Activated CD4-positive, alpha-beta T cell treated with anti-CD3 and anti-CD28 coated beads for 1 hour (primary cell): Measurements from ENCODE around the gene CFAP43.
"Not testable (repeated sequence)": the region's sequence is repeated elsewhere in the genome, so short reads cannot be mapped to it uniquely, and the experiment has no call there.

Experiments used
- DNase-seq: peaks from one replicate; pipeline ENCODE4 v3.0.0-alpha.2; 2020

CFAP43 gene

DNA sequence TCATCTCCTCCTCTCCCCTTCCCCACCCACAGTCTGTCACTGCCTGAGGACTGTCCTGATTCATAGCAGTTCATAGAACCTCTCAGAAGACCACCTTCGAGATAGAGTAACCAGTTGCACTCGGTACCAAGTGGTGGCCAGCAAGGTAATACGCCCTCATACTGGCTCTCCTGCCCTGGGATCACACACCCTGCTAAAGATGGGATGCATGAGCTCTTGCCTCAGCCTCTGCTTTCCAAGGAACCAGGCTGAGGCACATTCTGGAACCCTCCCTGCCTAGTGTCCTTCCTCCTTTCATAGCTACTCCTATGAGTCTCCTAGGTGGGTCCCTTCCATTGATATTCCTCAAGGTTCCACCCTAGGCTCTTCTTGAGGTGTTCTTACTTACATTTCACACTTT is 15.5 kb downstream of the CFAP43 start:
- no peak for DNase-seq

DNA sequence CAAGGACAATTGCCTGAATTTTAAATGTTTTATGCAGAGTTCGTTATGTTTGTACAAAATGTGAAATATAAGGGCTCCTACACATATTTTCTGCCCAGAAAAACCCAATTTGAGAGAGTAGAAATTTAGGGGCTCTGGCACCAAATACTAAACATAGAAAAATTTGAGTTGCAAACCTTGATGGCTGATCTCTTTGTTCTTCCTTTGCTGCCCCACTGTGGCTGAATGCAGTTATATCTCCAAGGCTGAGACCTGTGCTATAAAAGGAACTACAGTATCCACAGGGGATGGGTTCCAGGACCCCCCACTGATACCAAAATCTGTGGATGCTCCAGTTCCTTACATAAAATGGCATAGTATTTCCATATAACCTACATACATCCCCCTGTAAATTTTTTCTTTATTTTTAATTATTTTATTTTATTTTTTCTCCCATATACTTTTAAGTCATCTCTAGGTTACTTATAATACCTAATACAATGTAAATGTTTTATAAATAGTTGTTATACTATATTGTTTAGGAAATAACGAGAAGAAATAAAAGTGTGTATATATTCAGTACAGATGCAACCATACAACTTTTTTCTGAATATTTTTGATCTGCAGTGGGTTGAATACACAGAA is 22.5 kb downstream of the CFAP43 start:
- DNase-seq = no peak

DNA sequence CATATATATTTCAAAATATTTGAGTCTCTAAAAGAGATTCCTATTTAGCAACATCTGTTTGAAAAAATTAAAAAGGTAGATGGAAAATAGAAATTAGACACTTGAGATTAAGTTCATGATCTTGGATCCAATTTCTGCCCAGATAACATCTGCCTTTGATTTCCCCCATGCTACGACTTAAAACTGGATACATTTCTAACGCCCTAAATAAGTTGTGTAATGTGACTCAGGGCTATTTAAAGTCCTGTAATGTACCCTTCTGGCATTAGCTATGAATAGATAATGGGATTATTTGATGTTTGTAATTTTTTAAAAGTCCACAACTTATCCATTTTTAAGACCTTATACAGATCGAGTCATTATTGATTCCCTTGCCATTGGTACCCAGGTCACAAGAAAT is 23.4 kb downstream of the CFAP43 start:
- no peak for DNase-seq

DNA sequence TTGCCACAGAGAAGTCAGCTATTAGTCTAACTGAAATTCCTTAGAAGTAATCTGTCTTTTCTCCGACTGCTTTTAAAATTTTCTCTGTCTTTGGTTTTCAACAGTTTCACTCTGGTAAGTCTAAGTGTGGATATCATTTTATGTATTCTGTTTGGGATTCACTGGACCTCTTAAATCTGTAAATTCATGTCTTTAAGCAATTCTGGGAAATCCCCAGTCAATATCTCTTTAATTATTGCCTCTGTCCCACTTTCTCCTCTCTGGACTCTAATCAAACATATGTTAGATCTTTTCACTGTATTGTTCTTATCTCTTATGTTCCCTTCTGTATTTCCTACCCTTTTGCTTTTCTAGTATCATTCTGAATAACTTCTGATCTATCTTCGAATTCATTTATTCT is 29.9 kb downstream of the CFAP43 start:
- no peak for DNase-seq

DNA sequence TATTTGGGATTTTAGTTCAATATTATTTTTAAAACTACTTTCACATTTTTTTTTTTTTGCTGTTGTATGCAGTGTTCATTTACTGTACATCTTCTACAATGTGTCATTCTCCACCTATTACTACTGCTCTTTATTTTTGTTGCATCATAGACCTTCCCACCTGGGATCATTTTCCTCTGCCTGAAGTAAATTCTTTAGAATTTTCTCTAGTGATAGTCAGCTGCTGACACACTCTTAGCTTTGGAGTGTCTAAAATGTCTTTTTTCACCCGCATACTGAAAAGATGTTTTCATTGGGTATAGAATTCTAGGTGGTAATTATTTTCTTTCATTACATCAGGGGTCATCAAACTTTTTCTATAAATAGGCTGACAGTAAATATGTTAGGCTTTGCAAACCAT is 30.5 kb downstream of the CFAP43 start:
- DNase-seq = no peak

DNA sequence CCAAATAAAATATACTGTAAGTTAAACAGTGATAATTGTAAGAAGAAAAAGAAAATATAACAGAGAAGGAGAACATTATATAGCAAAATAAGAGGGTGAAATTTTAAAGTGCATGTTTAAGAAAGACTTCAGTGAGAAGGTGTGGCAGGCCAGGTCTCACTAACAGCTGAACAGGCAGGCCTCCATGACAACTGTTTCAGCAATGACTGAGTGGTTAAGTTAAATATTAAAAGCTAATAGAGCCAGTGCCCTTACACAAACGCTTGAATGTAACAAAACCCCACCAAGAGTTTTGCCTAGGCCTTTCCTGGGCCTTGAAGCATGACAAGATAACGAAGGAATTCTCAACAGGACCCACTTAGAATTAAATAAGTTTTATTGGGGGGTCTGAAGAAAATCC is 32.6 kb downstream of the CFAP43 start:
- DNase-seq = no peak

DNA sequence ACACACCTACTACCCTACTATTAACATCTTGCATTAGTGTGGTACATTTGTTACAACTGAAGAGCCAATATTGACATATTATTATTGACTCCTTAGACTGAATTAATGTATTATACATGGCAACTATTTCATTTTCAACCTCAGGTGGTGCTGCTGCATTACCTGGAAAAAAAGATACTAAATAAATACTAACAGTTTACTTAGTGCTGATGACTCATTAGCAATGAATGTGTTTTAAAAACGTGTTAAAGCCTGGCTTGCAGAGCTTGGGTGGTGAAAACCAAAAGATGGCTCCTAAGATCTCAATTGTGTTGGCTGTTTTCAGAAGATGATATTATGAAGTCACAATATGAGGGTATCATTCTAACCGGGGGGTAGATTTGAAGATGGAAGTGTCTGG is 34.8 kb downstream of the CFAP43 start:
- no peak for DNase-seq

DNA sequence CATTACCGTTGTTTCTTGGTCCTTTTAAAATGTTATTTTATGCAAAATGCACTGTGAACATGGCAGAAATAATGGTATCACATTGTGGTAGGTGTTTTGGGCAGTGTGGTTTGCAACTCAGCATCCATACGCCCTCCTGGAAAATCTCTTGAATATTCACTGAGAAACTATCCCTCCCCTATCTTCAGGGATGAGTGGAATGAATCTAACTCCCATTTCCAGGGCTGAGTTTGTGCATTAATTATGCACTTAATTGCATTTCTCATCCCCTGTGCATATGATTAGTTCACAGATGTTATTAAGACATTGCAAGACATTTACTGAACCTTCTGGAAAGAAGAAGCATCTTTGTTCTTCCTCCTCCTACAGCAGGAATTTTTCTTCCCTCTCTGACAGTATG is 36.5 kb downstream of the CFAP43 start:
- no peak for DNase-seq

DNA sequence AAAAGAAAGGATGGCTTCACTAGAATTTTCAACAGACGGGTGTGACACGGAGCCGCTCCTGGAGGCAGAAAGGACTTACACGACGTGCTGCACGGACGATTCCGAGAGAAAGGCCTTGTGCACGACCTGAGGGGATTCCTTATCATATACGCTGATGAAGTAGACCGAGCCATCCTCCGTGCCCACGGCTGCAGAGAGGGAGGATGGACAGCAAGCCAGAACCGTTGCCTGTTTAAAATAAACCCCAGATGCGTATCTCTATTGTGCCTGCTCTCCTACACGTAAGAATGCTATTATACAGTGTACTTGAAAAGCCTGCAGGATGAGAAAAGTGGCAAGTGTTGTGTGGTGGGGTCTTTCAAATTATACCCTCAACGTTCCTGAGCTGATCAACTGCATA is 38.4 kb downstream of the CFAP43 start:
- no peak for DNase-seq

DNA sequence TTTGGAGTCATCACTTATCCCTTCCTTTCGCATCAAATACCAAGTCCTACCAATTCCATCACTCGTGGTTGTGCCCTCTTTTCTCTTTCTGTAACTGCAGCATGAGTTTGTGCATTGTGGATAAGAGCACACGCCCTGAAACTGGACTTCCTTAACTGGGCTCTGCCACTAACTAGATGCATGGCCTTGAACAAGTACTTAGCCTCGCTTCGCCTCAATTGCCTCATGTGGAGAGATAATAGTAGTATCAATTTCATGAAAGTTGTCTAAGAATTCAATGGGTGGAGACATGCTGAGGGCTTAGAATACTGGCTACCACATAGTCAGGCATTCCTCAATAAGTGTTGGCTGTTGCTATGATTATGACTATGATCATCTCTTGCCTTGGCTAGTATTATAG is 41.5 kb downstream of the CFAP43 start:
- DNase-seq = no peak

DNA sequence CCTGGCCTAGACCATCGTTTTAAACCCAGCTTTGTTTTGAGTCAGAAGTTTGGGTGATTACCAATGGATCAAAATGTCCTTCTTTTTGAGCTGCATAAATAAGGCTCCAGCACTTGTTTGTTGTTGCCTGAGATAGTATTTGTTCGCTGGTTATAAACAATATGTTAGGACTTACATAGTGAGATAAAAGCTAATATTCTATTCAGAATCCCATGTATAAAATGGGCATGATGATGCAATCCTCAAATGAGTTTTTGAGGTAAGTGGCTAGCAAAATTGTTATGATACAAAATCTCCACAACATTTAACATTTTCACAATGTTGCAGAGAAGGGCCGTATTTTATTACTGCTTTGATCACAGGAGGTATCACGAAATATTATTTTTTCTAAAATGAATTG is 48.5 kb downstream of the CFAP43 start:
- DNase-seq = no peak

DNA sequence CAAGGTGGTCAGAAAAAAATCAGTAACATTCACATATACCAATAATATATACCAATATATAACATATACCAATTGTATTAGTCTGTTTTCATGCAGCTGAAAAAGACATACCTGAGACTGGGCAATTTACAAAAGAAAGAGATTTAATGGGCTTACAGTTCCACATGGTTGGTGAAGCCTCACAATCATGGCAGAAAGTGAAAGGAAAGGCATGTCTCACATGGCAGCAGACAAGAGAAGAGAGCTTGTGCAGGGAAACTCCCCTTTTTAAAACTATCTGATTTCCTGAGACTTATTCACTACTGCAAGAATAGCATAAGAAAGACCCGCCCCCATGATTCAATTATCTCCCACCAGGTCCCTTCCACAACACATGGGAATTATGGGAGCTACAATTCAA is 58.0 kb downstream of the CFAP43 start:
- not testable (repeated sequence) for DNase-seq

DNA sequence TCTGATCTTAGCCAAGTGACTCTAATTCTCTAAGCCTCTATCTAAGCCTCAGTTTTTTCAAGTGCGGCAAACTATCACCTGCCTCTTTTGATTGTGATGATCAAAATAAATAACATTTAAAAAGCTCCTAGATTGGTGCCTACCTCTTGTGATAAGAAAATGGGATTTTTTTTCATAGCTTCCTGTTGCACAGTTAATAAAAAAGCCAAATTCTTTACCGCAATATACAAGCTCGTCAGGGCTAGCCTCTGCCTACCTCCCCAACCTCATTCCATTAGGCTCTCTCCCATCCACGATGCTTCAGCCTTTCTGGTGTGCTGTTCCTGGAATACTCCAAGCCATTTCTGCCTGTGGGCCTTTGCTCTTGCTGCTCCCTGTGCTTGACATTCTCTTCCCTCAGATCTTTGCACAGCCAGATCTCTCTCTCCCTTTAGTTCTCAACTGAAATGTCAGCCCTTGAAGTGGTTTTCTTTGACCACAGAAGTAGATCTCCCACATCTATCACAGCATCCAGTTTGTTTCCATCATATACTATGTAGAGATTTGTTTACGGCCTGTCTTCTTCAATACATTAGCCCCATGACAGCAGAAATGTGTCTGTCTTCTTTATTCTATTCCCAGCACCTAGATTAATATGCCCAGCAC is 61.4 kb downstream of the CFAP43 start:
- DNase-seq = no peak

DNA sequence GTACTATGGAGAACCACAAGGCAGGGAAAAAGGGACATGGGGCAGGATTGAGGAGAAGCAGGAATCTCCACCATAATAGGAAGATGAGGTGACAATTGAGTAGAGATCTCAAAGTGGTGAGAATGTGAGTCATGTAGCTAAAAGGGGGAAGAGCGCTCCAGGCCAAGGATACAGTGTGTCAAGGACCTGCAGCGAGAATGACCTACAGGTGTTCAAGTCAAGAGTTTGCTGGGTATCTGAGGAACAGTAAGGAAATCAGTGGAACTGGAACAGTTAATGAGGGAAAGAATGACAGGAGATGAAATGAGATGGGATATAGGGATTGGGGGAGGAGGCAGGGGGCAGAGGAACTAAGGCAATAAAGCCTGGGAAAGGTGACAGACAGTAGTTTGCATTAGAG is 76.6 kb downstream of the CFAP43 start:
- no peak for DNase-seq

DNA sequence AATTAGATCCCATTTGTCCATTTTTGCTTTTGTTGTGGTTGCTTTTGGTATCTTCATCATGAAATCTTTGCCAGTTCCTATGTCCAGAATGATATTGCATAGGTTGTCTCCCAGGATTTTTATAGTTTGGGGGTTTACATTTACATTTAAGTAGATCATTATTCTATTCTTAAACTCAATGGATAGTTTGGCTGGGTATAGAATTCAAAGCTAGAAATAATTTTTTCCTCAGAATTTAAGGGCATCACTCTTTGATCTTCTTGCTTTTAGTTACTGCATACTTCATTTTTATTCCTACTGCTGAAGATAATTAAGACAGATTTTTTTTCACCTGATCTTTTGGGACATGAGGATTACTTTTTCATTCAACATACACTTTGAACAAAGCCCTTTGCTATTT is 80.4 kb downstream of the CFAP43 start:
- no peak for DNase-seq

DNA sequence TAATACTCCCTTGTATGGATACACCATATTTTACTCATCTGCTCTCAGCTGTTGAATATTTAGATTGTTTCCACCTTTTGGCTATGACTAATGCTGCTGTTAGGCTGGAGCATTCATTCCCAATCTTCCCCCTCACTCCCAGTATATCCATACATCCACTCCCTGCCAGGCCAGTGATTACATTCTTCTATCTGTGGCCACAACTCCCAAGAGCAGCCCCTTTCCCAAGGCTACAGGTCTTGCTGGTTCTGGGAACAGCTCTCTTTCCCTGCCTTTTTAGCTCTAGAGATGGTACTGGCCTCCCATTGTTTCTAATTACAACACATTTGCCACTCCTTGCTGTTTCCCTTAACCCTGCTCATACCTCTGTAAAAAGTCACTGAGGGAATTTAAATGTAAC is 82.0 kb downstream of the CFAP43 start:
- DNase-seq = no peak

DNA sequence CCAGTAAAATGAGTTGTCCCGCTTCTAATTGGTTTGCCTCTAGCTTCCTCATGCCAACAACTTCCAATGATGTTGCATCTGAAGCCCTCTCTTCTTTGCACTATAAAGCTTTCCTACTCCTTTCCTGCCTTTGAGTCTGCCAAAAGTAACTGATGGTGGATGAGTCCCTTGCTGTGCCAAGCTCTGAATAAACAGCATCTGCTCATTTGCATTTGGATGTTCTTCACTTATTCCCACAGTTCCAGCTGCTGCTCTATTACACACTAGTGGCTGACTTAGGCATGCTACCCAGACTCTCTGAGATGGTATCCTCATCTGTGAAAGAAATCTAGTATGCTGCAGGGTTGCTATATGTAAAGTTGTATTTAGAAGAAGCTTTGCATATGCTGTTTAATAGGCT is 85.3 kb downstream of the CFAP43 start:
- no peak for DNase-seq

DNA sequence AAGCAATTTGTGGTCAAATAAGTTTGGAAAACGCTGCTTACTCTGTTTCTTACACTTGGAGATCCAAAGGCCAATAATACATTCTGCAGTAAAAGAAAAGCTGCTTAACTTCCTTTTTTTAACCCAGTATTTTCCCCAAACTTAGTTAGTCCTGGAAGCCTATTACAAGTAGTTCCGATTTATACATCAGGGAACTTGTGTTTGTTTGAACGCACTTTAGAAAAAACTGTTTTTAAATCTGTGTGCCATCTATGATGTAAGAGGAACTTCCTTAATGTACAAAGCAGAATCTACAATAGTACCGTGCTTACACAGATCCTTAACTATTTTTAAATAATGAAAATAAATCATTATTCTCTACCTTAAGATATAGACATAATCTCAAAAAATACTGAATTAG is 87.2 kb downstream of the CFAP43 start:
- no peak for DNase-seq

DNA sequence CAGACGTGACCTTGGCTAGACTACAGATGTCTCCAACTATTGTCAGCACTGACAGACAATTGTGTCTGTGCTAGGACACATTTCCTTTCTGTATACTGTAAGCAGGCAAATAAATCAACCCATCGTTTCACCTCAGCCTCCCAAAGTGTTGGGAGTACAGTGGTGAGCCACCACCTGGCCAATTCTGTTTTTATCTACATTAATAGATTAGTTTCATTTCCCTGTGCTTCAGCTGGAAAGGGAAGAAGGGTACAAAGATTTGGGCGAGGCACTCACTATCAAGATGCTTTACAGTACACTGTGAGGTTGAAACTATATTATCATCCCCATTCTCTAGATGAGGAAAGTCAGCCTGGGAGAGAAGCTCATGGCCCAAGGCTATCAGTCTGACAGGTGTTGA is 88.3 kb downstream of the CFAP43 start:
- no peak for DNase-seq

DNA sequence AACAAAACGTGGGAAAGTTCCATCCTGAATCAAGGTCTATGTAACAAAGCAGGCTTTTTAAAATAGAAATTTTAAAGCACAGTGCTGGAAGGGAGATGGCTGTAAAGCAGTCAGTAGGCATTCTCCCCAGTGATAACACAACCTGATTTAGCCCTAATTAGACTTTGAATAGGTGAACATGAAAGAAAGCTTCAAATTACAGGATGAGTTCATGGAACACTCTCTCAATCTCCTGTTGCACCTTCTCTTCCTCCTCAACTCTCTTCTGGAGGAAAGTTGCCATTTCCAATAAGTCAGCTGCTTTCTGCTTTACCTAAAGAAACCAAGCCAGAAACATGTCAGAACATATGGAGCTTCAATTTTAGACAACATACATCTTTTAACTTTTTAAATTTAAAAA is 90.1 kb downstream of the CFAP43 start:
- no peak for DNase-seq

DNA sequence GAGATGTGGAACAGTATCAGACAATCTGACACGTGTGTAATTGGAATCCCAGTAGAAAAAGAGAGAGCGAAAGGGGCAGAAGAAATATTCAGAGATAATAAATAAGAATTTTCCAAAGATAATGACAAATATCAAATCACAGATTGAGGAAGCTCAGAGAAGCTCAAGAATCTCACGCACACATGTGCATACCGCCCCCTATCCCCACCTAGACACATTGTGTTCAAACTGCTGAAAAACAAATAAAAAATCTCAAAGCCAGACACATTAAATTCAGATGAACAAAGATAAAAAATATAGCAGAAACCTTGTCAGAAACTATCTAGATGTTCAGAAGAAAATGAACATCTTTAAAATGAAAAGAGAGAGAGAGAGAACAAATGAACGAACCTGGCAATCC is 92.9 kb downstream of the CFAP43 start:
- no peak for DNase-seq

DNA sequence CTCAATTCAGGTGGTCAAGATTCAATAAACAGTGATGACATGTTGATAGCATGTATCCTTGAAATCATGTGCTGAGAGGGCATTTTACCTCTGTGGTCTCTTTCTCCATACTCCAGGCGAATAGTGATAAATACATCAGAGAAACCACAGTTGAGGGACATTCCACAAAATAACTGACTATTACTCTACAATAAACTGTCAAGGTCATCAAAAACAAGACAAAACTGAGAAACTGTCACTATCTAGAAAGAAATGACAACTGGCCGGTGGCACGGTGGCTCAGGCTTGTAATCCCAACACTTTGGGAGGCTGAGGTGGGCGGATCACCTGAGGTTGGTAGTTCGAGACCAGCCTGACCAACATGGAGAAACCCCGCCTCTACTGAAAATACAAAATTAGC is 94.0 kb downstream of the CFAP43 start:
- no peak for DNase-seq

DNA sequence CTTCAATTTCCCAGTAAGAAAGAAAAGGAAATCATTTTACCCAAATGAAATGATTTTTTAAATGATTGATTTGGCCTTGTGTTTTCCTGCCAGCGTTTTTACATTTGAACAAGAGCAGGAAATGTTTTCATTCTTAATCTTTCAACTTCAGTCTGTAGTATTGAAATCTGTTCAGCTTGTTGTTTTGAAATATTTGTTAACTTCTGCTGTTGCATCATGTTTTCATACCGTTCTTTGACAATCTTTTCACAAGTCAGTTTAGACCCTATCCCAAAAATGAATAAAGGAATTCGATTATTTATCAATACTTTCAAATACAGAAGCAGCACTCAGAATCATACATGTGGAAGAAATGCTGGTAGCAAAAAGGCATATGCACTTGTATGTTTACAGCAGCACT is 102.1 kb downstream of the CFAP43 start:
- DNase-seq = no peak

DNA sequence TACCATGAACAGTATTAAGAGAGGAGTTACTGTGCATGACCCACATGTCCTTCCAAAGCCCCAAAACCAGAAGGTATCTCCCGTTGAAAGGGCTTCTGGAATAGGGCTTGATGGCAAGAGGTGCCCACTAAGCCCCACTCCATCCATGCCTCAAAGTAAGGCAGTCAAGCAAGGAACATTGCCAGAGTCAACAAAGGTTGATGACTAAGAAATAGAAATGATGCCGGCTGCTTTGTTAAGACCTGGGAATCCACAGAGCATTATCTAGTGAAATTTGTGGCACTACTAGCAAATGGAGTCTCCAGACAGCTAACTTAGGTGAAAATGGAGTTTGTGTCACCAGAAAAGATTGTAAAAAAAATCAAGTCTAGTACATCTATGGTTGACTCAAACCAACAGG is 104.0 kb downstream of the CFAP43 start:
- DNase-seq = no peak

DNA sequence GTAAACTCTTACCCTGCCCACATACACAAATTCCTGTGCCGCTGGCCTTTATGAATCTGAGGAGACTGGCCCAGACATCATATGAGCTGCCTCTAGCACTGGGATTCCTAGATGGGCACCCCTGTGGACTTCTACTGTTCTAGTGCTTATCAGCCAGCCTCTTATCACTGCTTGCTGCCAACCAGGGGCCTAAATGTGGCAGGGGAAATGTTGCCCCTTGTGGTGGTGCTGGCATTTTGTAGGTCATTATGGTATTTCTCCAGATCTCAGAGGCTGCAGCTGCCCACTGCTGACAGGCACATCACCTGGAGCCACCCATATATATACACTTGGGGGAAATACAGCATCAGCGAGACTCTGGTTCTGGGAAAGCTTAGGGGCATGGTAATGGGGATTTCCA is 104.8 kb downstream of the CFAP43 start:
- DNase-seq = no peak
